Measurements from ENCODE around the gene KLHL35. TPM values are rescaled to one million over a fixed set of nuclear protein-coding genes. Genes with fewer than 3 reads are reported as not detected.

Gene KLHL35
- total and polyA plus RNA-seq, 4 donors = 0.62 to 2.4 (median 1.7) TPM

- DNase-seq = no peak
- H3K36me3 ChIP-seq (ENCODE audit: control insufficient read depth in 4 of 4, insufficient read depth in 4 of 4, low read length in 4 of 4) = peaks cover 0 to 2% (median 0%) of the 10 kb centered on the region in 4 donors
Observed at GRCh38 chr11:75394085-75394840, 38.7 kb downstream of the KLHL35 start.

GRCh38 chr11:75389925-75390324, 43.1 kb downstream of the KLHL35 start:
- DNase-seq (no peak), ATAC-seq (ENCODE audit: insufficient read depth, low FRiP score) (no peak)
- no peaks in the 10 kb centered on the region for H3K36me3 ChIP-seq (ENCODE audit: control insufficient read depth in 4 of 4, insufficient read depth in 4 of 4, low read length in 4 of 4)
- H3K9me3 ChIP-seq (ENCODE audit: control insufficient read depth in 4 of 4, insufficient read depth in 3 of 4, low read length in 3 of 4) = peaks cover 0 to 2% (median 0%) of the 10 kb centered on the region in 4 donors
- WGBS, 2 donors = 86 to 90% methylated on average over 7 of the region's 7 CpGs
- no peak for TF ChIP-seq CTCF (IDR thresholded peaks at IDR 0.05; ENCODE audit: control extremely low read depth, extremely low read depth)
- no peak overlapping the region for H3K4me3 ChIP-seq
- H3K27ac ChIP-seq (ENCODE audit: low read depth in 1 of 2, low read length in 1 of 2) = no peak overlapping the region
- H3K9ac ChIP-seq (ENCODE audit: insufficient read depth in 1 of 2, low read length in 2 of 2) = no peak overlapping the region
- H3K4me1 ChIP-seq (ENCODE audit: control insufficient read depth in 5 of 5, insufficient read depth in 5 of 5, low read length in 5 of 5) = peaks cover 0 to 4% (median 0%) of the 10 kb centered on the region in 5 donors
- H3K27me3 ChIP-seq (ENCODE audit: control insufficient read depth in 3 of 3, insufficient read depth in 3 of 3, low read length in 2 of 3) = no peaks in the 10 kb centered on the region

More at GRCh38 chr11:75394085-75394840, 38.7 kb downstream of the KLHL35 start:
- 76 to 87% methylated on average over 8 of the region's 8 CpGs for WGBS, 2 donors
- no peak for ATAC-seq (ENCODE audit: insufficient read depth, low FRiP score)
- no peak for TF ChIP-seq CTCF (IDR thresholded peaks at IDR 0.05; ENCODE audit: control extremely low read depth, extremely low read depth)
- no peak overlapping the region for H3K9ac ChIP-seq (ENCODE audit: insufficient read depth in 1 of 2, low read length in 2 of 2)
- no peak overlapping the region for H3K27ac ChIP-seq (ENCODE audit: low read depth in 1 of 2, low read length in 1 of 2)
- H3K4me3 ChIP-seq = no peak overlapping the region
- no peaks in the 10 kb centered on the region for H3K9me3 ChIP-seq (ENCODE audit: control insufficient read depth in 4 of 4, insufficient read depth in 3 of 4, low read length in 3 of 4)
- H3K27me3 ChIP-seq (ENCODE audit: control insufficient read depth in 3 of 3, insufficient read depth in 3 of 3, low read length in 2 of 3) = no peaks in the 10 kb centered on the region
- no peaks in the 10 kb centered on the region for H3K4me1 ChIP-seq (ENCODE audit: control insufficient read depth in 5 of 5, insufficient read depth in 5 of 5, low read length in 5 of 5)

GRCh38 chr11:75389276-75389605, 43.8 kb downstream of the KLHL35 start:
- ATAC-seq (ENCODE audit: insufficient read depth, low FRiP score) (no peak), DNase-seq (no peak)
- H3K36me3 ChIP-seq (ENCODE audit: control insufficient read depth in 4 of 4, insufficient read depth in 4 of 4, low read length in 4 of 4) = no peaks in the 10 kb centered on the region
- TF ChIP-seq CTCF (IDR thresholded peaks at IDR 0.05; ENCODE audit: control extremely low read depth, extremely low read depth) = no peak
- peaks cover 0 to 2% (median 0%) of the 10 kb centered on the region in 4 donors for H3K9me3 ChIP-seq (ENCODE audit: control insufficient read depth in 4 of 4, insufficient read depth in 3 of 4, low read length in 3 of 4)
- peaks cover 0 to 4% (median 0%) of the 10 kb centered on the region in 5 donors for H3K4me1 ChIP-seq (ENCODE audit: control insufficient read depth in 5 of 5, insufficient read depth in 5 of 5, low read length in 5 of 5)
- no peak overlapping the region for H3K4me3 ChIP-seq
- H3K27me3 ChIP-seq (ENCODE audit: control insufficient read depth in 3 of 3, insufficient read depth in 3 of 3, low read length in 2 of 3) = no peaks in the 10 kb centered on the region
- 75 to 86% methylated on average over 11 of the region's 11 CpGs for WGBS, 2 donors
- H3K27ac ChIP-seq (ENCODE audit: low read depth in 1 of 2, low read length in 1 of 2) = no peak overlapping the region
- H3K9ac ChIP-seq (ENCODE audit: insufficient read depth in 1 of 2, low read length in 2 of 2) = no peak overlapping the region
